Activated CD4-positive, alpha-beta T cell treated with anti-CD3 and anti-CD28 coated beads, Interleukin-2, Interleukin-4, amounts not matched to agents 100 ng/mL and 50 ng/mL, durations not matched to agents 16 hours and 8 hours (primary cell): Measurements from ENCODE around the gene FHL3.

Experiments used
- DNase-seq: peaks from one replicate; pipeline ENCODE4 v3.0.0-alpha.2; 2020; ENCODE audit warnings: low spot score

FHL3 gene

DNA sequence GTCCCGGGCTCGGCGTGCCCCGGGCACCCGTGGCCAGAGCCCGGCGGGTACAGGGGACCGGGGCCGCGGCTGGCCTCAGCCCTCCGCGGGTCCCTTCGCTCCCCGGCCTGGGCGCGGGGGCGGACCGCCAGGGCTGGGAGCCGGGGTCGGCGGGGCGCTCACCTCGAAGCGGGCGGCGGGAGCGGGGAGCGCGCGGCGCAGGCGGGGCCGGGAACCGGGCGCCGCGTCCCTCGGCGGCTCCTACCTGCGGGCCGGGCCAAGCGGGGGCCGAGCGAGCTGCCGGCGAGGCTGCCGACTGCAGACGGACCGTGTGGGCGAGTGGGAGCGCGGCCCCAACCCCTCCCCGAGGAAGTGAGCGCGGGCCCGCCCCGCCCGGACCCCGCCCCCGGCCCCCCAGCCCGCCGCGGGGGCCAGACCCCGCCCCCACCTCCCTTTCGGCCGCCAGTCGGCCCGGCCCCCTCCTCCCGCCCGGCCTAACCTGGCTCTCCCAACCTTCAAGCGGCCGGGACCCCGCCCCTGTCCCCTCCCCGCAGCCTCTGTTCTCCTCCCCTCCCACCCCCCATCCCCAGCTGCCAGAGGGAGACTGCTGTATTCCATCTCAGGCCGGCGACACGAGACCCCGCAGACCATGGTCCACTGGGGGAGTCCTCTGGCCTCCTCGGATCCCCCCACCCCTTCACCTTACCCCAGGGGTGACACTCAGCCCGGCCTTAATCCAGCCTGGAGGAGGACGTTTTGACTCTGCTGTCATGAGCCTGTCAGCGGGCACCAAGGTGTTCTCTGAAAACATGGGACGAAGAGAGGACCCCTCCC is at the start of gene FHL3:
TSS of gene FHL3 (minus strand) at position 320 of the 813 bp plus-strand sequence. CDS start 6,102 bp downstream, outside the sequence.
- peak; percentile 53 for DNase-seq

- no peak for DNase-seq
These were observed 48.2 kb upstream of the FHL3 start for GRCh38 chr1:38053416-38054091.

- DNase-seq = no peak
These were observed 47.6 kb upstream of the FHL3 start for GRCh38 chr1:38052750-38053415.

GRCh38 chr1:38051079-38051543 is 45.8 kb upstream of the FHL3 start:
- DNase-seq = no peak

DNA sequence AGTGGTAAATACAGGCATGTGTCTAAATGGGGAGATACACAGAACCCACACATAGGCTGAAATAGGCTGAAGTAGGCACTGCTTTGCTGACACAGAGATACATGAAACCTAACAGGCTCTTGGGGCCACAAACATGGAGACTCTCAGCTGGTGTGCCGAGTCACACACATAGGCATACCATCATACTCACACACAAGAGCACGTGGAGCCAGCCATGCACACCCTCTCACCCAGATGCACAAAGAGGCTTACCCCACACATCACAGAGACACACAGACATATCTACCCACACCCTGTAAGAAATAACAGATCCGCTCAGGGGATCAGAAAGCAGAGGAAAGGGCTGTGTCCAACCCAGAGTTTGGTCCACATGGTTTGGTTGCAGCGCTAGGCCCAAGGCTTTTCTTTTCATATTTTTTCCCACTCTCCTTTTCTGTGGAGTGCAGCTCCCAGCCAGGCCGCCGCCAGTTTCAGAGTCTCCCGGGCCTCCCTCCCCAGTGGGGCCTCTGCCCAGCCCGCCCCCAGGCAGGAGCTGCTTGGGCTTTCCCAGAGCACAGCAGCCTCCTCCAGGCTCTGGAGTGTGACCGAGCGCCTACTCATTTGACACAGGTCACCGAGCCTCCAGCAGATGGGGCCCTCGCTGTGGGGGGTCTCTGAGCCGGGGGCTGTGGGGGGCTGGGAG is 45.2 kb upstream of the FHL3 start:
- no peak for DNase-seq

DNA sequence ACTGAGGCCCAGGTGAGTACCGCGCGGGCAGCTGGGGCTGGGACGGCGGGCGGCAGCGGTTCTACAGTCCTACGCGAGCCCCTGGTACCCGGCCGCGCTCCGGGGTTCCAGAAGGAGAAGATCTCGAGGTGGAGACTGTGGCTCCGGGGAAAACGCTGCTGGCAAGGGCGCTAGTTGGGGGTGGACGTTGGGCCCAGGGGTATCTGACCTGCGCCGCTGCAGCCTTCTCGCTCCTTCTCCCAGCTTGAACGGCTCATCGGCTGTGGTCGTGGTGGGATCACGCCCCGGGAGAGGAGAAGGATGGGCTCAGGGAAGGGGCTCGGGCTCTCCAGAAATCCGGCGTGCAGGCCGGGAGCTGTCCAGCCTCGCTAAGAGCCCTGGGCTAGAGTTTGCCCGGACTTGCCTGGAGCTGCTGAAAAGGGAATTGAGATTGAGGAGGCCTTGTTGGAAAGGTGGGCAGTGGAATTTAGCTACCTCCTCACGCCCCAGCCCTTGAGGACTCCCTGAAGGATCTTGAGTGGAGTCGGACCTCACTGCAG is 42.4 kb upstream of the FHL3 start:
- DNase-seq = no peak

DNA sequence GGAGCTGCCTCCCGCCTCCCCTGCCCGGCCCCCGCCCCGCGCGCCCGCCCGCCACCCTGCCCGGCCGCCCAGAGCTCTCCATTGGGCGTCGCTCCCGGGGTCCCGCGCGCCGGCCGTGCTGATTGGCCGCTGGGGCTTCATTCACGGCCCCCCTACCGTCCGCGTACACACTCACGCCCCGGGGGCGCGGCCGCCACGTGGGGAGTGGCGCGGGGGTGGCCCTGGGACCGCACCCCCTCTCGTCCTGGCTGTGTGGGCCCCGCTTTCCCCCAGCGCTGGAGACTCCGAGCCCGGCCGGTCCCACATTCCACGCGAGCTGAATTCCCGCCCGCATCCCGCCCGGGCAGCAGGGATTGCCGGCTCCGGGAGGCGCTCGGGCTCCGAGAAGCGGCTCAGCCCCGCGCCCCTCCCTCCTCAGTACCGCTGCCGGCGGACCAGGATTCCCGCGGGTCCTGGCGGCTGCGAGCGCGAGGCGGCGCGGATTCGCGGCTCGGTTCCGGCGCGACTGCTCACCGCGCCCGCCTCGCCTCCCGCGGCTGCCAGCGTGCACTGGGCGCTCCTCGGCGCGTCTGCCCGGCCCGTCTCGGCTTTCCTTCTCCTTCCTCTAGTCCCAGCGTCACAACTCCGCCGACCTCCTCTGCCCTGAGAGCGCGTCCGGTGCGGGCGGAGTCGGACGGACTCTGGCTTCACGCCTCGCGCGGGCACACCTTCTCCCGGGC is 41.7 kb upstream of the FHL3 start:
- peak; percentile 75 for DNase-seq

DNA sequence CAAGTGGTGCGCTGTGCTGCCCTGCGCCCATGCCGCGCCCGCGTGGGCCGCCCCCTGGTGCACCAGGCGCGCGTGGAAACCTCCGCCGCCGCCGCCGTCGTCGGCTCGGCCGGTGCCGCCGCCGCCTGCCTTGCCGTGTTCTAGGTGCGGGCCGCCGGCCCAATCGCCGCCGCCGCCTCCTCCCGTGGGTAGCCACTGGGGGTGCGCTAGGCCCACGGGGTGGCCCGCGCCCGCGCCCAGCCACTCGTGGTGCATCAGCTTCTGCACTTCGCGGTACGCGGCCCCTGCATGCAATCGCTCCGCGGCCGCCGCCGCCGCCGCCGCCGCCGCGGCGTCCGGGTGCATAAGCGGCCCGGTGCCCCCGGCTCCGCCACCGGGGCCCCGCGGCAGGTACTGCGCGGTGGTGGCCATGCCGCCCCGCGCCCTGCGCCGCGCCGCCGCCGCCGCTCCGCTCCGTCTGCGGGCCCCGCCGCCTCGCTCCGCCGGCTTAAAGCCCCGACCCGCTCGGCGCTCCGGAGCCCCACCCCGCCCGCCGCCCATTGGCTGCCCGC is 41.1 kb upstream of the FHL3 start, which contains the start of gene POU3F1:
TSS of gene POU3F1 (minus strand) at position 461 of the 551 bp plus-strand sequence. CDS start at position 411, 50 bp downstream.
- DNase-seq = no peak

GRCh38 chr1:38045401-38046332 is 40.4 kb upstream of the FHL3 start:
- DNase-seq = no peak

GRCh38 chr1:38044221-38045215 is 39.2 kb upstream of the FHL3 start:
- no peak for DNase-seq

- DNase-seq = no peak
These were observed 37.9 kb upstream of the FHL3 start for GRCh38 chr1:38043036-38043747.

DNA sequence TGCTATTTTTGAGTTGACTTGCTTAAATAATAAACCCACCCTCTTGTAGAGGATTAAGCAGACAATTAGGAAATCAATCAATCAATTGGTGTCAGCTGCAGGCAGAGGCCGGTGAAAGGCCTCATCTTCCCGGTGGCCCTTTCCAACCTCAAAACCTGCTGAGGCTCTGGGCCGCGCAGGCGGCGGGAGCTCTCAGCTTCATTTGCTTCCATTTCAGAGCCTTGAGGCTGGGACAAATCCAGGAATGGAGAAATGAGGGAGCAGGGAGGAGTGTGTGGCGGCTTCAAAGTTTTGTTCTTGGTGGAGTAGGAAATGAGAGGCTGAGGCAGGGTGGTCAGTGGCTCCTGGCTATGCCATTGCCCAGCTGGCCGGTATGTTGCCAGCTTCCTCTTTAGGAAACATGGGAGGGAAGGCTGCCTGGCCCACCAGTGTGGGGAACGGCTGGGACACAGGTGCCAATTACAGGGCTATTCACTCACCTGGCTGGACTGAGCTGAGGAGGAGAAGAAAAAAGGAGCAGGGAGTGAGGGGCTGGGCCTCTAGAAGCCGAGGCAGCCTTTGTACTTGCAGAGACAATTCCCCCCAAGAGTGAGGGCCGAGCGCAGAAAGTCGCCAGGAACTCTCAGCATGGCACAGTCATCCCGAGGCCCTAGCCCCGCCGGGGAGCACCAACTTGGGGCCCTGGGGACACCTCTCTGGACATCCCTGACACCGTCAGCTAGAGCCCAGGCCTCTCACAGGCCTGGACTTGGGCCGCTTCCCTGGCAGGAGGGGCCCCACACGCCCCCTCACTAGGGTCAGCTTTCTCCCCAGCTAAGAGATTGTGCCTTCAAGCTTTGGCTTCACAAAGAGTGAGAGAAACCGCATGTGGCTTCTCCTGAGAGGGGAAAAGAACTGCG is 36.9 kb upstream of the FHL3 start:
- no peak for DNase-seq

DNA sequence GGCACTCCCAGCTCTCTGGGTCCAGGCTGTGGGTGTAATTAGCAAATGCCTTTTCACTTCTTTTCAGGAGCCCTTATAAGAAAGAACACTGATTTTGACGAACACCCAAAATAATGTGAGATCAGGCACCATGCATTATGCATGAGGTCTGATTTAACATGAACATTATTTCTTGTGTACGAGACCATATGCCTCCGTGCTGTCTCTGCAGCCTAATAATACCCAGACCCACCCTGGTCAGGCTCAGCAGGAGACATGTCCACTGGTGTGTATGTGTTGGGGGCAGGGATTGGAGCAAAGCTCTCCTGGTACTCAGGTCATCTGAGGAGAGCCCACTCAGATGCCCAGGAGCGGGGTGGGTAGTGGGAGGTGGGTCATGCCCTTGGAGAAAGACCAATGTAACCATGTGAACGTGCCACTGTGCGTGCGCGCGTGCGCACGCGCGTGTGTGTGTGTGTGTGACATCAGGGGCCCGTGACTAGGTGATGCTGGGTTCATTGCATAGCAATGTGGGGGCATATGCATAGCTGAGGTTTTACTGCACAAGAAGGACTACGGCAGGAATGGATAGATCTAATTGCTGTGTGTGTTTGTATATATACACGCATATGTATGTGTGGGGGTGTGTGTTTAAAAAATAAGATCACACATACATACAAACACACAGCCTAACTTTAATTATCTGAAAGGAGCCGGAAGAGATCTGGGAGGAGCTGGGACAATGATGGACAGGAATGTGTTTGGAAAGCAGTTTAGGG is 34.2 kb upstream of the FHL3 start:
- DNase-seq = no peak

DNA sequence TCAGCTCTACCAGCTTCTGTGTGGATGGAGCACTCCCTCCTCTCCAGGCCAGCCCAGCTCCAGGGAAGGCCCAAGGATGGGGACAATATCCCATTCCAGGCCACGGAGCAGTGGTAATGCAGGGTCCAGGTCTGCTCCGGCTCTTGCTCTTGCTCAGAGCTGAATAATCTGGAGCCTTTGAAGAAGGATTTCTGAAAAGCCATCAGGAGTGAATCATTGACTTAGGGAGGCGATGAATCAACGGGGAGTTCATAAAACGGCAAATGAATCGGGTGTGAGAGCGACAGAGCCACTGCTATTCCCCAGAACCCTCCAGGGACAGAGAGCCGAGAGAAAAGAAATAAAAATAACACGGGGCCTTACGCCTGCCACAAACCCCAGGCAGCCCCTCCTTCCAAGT is 33.5 kb upstream of the FHL3 start:
- DNase-seq = no peak

- DNase-seq = no peak
These were observed 32.1 kb upstream of the FHL3 start for GRCh38 chr1:38037221-38037939.
